ENCODE measurements around the gene AGFG2.

DNA sequence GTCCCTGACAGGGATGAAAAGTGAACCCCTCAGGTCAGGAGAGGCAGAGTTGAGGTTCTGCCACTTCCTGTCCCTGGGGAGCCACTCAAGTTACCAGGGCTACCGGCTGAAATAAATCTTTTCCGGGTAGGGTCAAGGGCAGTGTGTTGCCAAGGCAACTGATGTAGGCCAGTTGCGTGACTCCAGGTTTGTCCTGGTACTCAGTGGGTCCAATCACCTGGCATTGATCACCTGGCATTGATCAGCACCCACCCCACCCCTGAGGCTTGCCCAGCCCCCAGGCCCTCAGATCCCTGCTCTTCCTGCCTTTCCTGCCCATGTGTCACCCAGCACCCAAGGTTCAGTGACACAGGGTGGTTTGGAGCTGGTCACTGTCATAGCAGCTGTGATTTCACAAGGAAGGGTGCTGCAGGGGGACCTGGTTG lies 28.8 kb downstream of the AGFG2 start:
- TF ChIP-seq POLR2A (IDR thresholded peaks at IDR 0.05) = no peak
- TF ChIP-seq CTCF (IDR thresholded peaks at IDR 0.05) = no peak
